BE2C (cell line): ENCODE data around the gene ECM2. TPM values are rescaled to one million over a fixed set of nuclear protein-coding genes. Genes with fewer than 3 reads are reported as not detected.
"Not testable (repeated sequence)": the region's sequence is repeated elsewhere in the genome, so short reads cannot be mapped to it uniquely, and the experiment has no call there.

Source experiments
- DNase-seq: peaks from one replicate; pipeline ENCODE4 v3.0.0-alpha.2; 2020
- H3K27me3 ChIP-seq: fragments of 250-450 bp; sonication (Bioruptor Pico); 2 replicates; pipeline ENCODE4 v1.5.1; 2020; ENCODE audit warnings: mild to moderate bottlenecking
- H3K36me3 ChIP-seq: fragments of 250-450 bp; sonication (Bioruptor Pico); 2 replicates; pipeline ENCODE4 v1.5.1; 2020; ENCODE audit warnings: mild to moderate bottlenecking
- H3K4me1 ChIP-seq: fragments of 250-450 bp; sonication (Bioruptor Pico); 2 replicates; pipeline ENCODE4 v1.5.1; 2020
- H3K4me3 ChIP-seq: 2 replicates; pipeline ENCODE4 v1.5.1; 2011; ENCODE audit warnings: low read depth, low read length
- H3K9me3 ChIP-seq: fragments of 250-450 bp; sonication (Bioruptor Pico); 2 replicates; pipeline ENCODE4 v1.5.1; 2020
- polyA plus RNA-seq: library from polyadenylated mRNA; unstranded; fragments of >200 nt; gene quantifications from one replicate; pipeline ENCODE4 v1.2.1, GENCODE V29; 2012; ENCODE audit warnings: low read depth, missing spikeins; ENCODE audit not compliant: insufficient read length, insufficient read depth
- TF ChIP-seq, protein P1 (sequence below): IDR thresholded peaks from 2 replicates; pipeline ENCODE4 v1.5.1; 2012; ENCODE audit warnings: mild to moderate bottlenecking, low read depth, low read length

ECM2 gene
- not detected for polyA plus RNA-seq

DNA sequence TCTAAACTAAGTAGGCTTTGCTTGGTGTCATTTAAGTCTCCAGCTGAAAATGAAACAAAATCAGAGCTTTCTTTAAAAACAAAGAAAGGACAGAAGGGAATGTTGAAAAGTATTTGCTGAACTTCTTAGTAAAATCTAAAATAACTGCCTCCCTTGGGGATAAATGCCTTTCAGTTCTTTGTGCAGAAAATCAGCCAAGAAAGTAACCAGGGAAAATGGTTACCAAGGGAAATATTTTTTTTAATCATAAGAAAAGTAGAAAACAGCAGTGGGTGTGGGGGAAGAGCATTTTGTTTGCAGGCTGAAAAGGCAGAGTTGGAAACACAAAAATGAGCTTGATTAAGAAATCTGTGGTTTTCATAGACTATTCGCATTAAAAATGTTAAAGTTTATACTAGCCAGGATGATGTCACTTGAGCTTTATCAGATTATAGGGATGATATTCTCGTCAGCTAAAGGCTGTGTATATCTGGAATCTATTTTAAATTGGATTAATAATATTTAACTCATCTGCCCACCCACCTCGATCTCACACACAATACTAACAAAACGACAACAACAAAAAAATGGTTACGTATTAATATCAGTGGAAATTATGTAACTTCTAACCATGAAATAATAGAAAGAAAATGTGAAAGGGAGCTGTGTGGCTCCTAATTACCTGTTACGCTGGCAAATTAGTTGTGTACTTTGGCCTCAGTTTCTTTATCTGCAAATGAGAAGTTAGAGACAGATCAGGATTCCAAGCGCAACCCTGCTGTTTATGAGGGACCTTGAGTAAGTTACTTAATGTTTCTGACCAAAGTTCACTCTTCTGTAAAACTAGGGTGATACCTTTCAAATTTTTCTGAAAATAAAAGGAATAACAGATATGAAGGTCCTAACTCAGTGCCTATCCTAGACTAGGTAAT is at the start of gene ECM2:
Gene ECM2 (minus strand): TSS at position 51 of the 911 bp plus-strand sequence. CDS start 13,124 bp downstream, outside the sequence.
- DNase-seq: no peak
- Histone ChIP-seq H3K36me3 (no peaks in the 10 kb centered on the region), H3K4me1 (peaks cover 11% of the 10 kb centered on the region), H3K4me3 (peak within 1 kb of the TSS; percentile 3; the same call in 1 of the 2 replicates), H3K9me3 (no peaks in the 10 kb centered on the region), H3K27me3 (no peaks in the 10 kb centered on the region)
- TF ChIP-seq, protein P1, sequence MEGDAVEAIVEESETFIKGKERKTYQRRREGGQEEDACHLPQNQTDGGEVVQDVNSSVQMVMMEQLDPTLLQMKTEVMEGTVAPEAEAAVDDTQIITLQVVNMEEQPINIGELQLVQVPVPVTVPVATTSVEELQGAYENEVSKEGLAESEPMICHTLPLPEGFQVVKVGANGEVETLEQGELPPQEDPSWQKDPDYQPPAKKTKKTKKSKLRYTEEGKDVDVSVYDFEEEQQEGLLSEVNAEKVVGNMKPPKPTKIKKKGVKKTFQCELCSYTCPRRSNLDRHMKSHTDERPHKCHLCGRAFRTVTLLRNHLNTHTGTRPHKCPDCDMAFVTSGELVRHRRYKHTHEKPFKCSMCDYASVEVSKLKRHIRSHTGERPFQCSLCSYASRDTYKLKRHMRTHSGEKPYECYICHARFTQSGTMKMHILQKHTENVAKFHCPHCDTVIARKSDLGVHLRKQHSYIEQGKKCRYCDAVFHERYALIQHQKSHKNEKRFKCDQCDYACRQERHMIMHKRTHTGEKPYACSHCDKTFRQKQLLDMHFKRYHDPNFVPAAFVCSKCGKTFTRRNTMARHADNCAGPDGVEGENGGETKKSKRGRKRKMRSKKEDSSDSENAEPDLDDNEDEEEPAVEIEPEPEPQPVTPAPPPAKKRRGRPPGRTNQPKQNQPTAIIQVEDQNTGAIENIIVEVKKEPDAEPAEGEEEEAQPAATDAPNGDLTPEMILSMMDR: no peak

DNA sequence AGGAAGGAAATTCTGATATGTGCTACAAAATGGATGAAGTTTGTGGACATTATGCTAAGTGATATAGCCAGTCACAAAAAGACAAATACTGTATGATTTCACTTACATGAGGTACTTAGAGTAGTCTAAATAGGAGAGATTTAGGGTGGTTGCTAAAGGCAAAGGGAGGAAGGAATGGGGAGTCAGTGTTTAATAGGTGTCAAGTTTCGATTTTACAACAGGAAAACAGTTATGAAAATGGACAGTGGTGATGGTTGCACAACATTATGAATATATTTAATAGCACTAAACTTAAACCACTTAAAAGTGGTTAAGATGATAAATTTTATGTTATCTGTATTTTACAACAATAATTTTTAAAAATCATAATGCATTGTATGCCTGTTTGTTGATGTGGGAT is 40.4 kb upstream of the ECM2 start:
- Histone ChIP-seq H3K27me3 (no peaks in the 10 kb centered on the region), H3K4me1 (no peaks in the 10 kb centered on the region), H3K4me3 (no peak overlapping the region), H3K9me3 (no peaks in the 10 kb centered on the region), H3K36me3 (no peaks in the 10 kb centered on the region)
- TF ChIP-seq, protein P1: no peak
- DNase-seq: no peak

DNA sequence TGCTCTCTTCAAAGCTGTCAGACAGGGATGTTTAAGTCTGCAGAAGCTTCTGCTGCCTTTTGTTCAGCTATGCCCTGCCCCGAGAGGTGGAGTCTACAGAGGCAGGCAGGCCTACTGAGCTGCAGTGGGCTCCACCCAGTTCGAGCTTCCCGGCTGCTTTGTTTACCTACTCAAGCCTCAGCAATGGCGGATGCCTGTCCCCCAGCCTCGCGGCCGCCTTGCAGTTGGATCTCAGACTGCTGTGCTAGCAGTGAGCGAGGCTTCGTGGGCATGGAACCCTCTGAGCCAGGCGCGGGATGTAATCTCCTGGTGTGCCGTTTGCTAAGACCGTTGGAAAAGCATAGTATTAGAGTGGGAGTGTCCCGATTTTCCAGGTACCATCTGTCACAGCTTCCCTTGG is 37.8 kb upstream of the ECM2 start:
- not testable (repeated sequence) for H3K9me3 ChIP-seq, DNase-seq, H3K4me3 ChIP-seq, H3K4me1 ChIP-seq, H3K27me3 ChIP-seq, H3K36me3 ChIP-seq

DNA sequence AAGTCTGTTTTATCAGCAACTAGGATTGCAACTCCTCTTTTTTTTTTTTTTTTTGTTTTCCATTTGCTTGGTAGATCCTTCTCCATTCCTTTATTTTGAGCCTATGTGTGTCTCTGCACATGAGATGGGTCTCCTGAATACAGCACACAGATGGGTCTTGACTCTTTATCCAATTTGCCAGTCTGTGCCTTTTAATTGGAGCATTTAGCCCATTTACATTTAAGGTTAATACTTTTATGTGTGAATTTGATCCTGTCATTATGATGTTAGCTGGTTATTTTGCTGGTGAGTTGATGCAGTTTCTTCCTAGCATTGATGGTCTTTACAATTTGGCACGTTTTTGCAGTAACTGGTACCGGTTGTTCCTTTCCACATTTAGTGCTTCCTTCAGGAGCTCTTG is 36.1 kb upstream of the ECM2 start:
- not testable (repeated sequence) for H3K9me3 ChIP-seq, DNase-seq, H3K36me3 ChIP-seq, H3K27me3 ChIP-seq, H3K4me3 ChIP-seq, H3K4me1 ChIP-seq

DNA sequence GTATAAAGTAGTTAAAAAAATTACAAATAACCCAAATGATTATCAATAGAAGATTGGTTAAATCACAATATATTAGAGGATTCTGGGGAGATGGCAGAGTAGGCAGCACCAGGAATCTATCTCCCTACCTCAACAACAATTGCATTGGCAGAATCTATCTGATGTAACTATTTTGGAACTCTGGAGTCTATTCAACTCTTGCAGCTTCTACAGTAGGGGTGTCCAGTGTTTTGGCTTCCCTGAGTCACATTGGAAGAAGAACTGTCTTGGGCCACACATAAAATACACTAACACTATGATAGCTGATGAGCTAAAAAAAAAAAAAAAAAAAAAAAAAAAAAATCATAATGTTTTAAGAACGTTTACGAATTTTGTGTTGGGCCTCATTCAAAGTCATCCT is 29.2 kb upstream of the ECM2 start:
- no peaks in the 10 kb centered on the region for H3K4me1 ChIP-seq
- no peaks in the 10 kb centered on the region for H3K27me3 ChIP-seq
- TF ChIP-seq, protein P1: no peak
- H3K36me3 ChIP-seq: no peaks in the 10 kb centered on the region
- H3K9me3 ChIP-seq: no peaks in the 10 kb centered on the region
- DNase-seq: no peak
- H3K4me3 ChIP-seq: no peak overlapping the region

DNA sequence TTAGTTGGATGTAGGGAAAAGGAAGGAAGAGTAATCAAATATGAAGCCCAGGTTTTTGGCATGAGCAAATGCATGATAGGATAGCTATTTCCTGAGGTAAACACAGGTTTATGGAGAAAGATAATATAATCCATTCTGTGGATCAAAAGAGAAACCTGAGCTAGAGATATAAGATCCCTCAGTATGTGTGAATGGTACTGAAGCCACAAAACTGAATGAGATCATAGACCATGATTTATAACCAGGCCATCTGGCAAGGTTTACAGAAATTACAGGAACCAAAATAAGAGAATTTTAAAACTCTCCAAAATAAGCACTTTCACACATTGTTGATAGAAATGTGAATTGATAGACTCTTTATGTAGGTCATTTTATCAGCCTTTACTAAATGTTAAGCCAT is 28.7 kb upstream of the ECM2 start:
- no peak for DNase-seq
- Histone ChIP-seq H3K36me3 (no peaks in the 10 kb centered on the region), H3K27me3 (no peaks in the 10 kb centered on the region), H3K4me1 (no peaks in the 10 kb centered on the region), H3K4me3 (no peak overlapping the region), H3K9me3 (no peaks in the 10 kb centered on the region)
- TF ChIP-seq, protein P1: no peak
